ENCODE data around the gene MIPEP. TPM values are rescaled to one million over a fixed set of nuclear protein-coding genes. Genes with fewer than 3 reads are reported as not detected.

Gene MIPEP
- total RNA-seq, 1 experiment from 2014 or later, result 25.4 TPM

DNA sequence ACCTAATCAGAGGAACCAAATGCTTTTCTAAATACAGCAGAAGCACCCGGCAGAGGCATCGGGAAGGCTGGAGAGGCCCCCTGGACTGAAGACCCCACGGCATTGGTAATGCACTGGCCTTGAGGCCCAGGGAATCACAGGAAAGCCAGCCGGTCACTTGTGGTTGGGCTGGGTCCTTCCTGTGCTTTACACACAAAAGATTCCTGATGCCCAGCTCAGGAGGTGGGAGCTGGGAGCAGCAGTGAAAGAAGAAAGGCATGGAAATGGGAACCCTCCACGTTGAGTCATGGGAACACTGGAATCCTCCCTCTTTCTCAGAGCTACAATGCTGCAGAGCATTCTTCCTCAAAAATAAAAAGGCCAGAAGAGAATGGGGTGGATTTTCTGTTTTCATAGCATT is 192.6 kb downstream of the MIPEP start:
- Histone ChIP-seq H3K27ac (ENCODE audit: low read depth, low read length, poor library complexity, severe bottlenecking) (no peak overlapping the region), H3K4me1 (ENCODE audit: insufficient read depth, low read length, poor library complexity, severe bottlenecking) (no peaks in the 10 kb centered on the region), H3K9me3 (ENCODE audit: low read depth, low read length, poor library complexity, severe bottlenecking) (no peaks in the 10 kb centered on the region), H3K4me3 (ENCODE audit: low read depth, low read length, poor library complexity, severe bottlenecking) (no peak overlapping the region), H3K27me3 (replicated peaks; ENCODE audit: insufficient read depth, low read depth, low read length, poor library complexity) (no peaks in the 10 kb centered on the region), H3K36me3 (ENCODE audit: insufficient read depth, low read length, poor library complexity, severe bottlenecking) (no peaks in the 10 kb centered on the region)
- CTCF ChIA-PET, result no interaction called here
- BruUV-seq (replicated peaks), result no TSS peak
- POLR2A ChIA-PET (ENCODE audit: low non-redundant PET), result no interaction called here
- TF ChIP-seq CTCF (conservative IDR thresholded peaks at IDR 0.05; ENCODE audit: low read depth, low read length) (no peak), EZH2 (IDR thresholded peaks at IDR 0.05; ENCODE audit: borderline replicate concordance, low read depth, low read length, poor library complexity, severe bottlenecking) (no peak)
- intact Hi-C loops (cut with micrococcal nuclease; ENCODE audit: unreplicated experiment), result no loop called here
- no peak for DNase-seq (ENCODE audit: low spot score)

GRCh38 chr13:23695711-23696464 is 193.3 kb downstream of the MIPEP start:
- H3K36me3 ChIP-seq (ENCODE audit: insufficient read depth, low read length, poor library complexity, severe bottlenecking), result no peaks in the 10 kb centered on the region
- no TSS peak for BruUV-seq (replicated peaks)
- H3K4me1 ChIP-seq (ENCODE audit: insufficient read depth, low read length, poor library complexity, severe bottlenecking), result no peaks in the 10 kb centered on the region
- H3K4me3 ChIP-seq (ENCODE audit: low read depth, low read length, poor library complexity, severe bottlenecking), result no peak overlapping the region
- no peaks in the 10 kb centered on the region for H3K27me3 ChIP-seq (replicated peaks; ENCODE audit: insufficient read depth, low read depth, low read length, poor library complexity)
- no peak for DNase-seq (ENCODE audit: low spot score)
- ChIA-PET CTCF (no interaction called here), POLR2A (ENCODE audit: low non-redundant PET) (no interaction called here)
- TF ChIP-seq EZH2 (IDR thresholded peaks at IDR 0.05; ENCODE audit: borderline replicate concordance, low read depth, low read length, poor library complexity, severe bottlenecking), result no peak
- no peak for TF ChIP-seq CTCF (conservative IDR thresholded peaks at IDR 0.05; ENCODE audit: low read depth, low read length)
- no peak overlapping the region for H3K27ac ChIP-seq (ENCODE audit: low read depth, low read length, poor library complexity, severe bottlenecking)
- intact Hi-C loops (cut with micrococcal nuclease; ENCODE audit: unreplicated experiment), result no loop called here
- H3K9me3 ChIP-seq (ENCODE audit: low read depth, low read length, poor library complexity, severe bottlenecking), result no peaks in the 10 kb centered on the region

DNA sequence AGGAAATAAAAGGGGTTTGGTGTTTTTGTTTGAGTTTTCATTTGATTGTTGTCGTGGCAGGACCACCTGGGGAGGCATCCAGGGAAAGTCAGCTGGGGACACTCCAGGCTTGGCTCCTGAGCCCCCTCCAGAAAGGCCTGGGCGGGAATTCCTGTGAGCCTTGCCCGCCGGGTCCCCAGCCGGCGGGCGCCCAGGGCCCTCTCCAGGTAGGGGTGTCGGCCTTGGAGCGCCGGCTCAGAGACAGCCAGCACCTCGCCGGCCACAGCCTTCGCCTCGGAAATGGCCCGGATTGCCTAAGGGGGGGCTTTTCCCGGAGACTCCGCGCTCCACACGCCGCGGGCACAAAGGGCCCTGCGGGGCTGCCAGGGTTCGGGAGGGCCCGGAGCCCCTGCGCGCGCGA is 194.0 kb downstream of the MIPEP start:
- intact Hi-C loops (cut with micrococcal nuclease; ENCODE audit: unreplicated experiment), result no loop called here
- TF ChIP-seq EZH2 (IDR thresholded peaks at IDR 0.05; ENCODE audit: borderline replicate concordance, low read depth, low read length, poor library complexity, severe bottlenecking) (no peak), CTCF (conservative IDR thresholded peaks at IDR 0.05; ENCODE audit: low read depth, low read length) (no peak)
- no TSS peak for BruUV-seq (replicated peaks)
- Histone ChIP-seq H3K4me3 (ENCODE audit: low read depth, low read length, poor library complexity, severe bottlenecking) (no peak overlapping the region), H3K27ac (ENCODE audit: low read depth, low read length, poor library complexity, severe bottlenecking) (no peak overlapping the region), H3K36me3 (ENCODE audit: insufficient read depth, low read length, poor library complexity, severe bottlenecking) (no peaks in the 10 kb centered on the region), H3K4me1 (ENCODE audit: insufficient read depth, low read length, poor library complexity, severe bottlenecking) (no peaks in the 10 kb centered on the region), H3K9me3 (ENCODE audit: low read depth, low read length, poor library complexity, severe bottlenecking) (no peaks in the 10 kb centered on the region), H3K27me3 (replicated peaks; ENCODE audit: insufficient read depth, low read depth, low read length, poor library complexity) (no peaks in the 10 kb centered on the region)
- ChIA-PET POLR2A (ENCODE audit: low non-redundant PET) (no interaction called here), CTCF (no interaction called here)
- DNase-seq (ENCODE audit: low spot score), result no peak
